Urinary bladder (tissue), 4 donors: Measurements from ENCODE around the gene PLEKHS1. TPM values are rescaled to one million over a fixed set of nuclear protein-coding genes. Genes with fewer than 3 reads are reported as not detected.
"Not testable (repeated sequence)": the region's sequence is repeated elsewhere in the genome, so short reads cannot be mapped to it uniquely, and the experiment has no call there.

Source experiments
- DNase-seq: peaks from one replicate; pipeline ENCODE4 v3.0.0-alpha.2; 2015; ENCODE audit errors: extremely low spot score
- H3K27ac ChIP-seq: one replicate; pipeline ENCODE4 v1.5.1; 2013; ENCODE audit warnings: low read depth, mild to moderate bottlenecking, moderate library complexity
- H3K36me3 ChIP-seq: one replicate; pipeline ENCODE4 v1.6.1; 2013; ENCODE audit warnings: mild to moderate bottlenecking, moderate library complexity; ENCODE audit not compliant: insufficient read depth
- H3K4me1 ChIP-seq: one replicate; pipeline ENCODE4 v1.6.1; 2013; ENCODE audit warnings: mild to moderate bottlenecking, moderate library complexity; ENCODE audit not compliant: insufficient read depth
- H3K4me3 ChIP-seq: one replicate; pipeline ENCODE4 v1.5.1; 2013; ENCODE audit warnings: low read depth, low read length
- WGBS: extraction: QIAGEN DNeasy Blood & Tissue Kit; methylation state at CpG from one replicate; pipeline ENCODE4 v1.1.7; 2013; 5-methylcytosine and 5-hydroxymethylcytosine counted together
- polyA plus RNA-seq: library from polyadenylated mRNA; stranded (reverse); fragments of 200-250 nt; gene quantifications from one replicate; pipeline ENCODE4 v1.2.3, GENCODE V29; 2013
- total RNA-seq: library from RNA; depleted of rRNA; stranded (reverse); fragments of >200 nt; gene quantifications from one replicate; pipeline ENCODE4 v1.2.3, GENCODE V29; 2014
- donor health status: healthy with polysubstance abuse.
- donor health status: healthy.

The PLEKHS1 gene
- total and polyA plus RNA-seq, 2 donors: 0.28 to 0.42 TPM

- H3K36me3 ChIP-seq: no peaks in the 10 kb centered on the region
- no peaks in the 10 kb centered on the region for H3K4me1 ChIP-seq
- DNase-seq: no peak
- whole genome bisulfite sequencing: 26% methylated on average over 9 of the region's 9 CpGs
- H3K27ac ChIP-seq: no peak overlapping the region
- no peak overlapping the region for H3K4me3 ChIP-seq
These were observed 37.2 kb downstream of the PLEKHS1 start for GRCh38 chr10:113788604-113789083.

DNA sequence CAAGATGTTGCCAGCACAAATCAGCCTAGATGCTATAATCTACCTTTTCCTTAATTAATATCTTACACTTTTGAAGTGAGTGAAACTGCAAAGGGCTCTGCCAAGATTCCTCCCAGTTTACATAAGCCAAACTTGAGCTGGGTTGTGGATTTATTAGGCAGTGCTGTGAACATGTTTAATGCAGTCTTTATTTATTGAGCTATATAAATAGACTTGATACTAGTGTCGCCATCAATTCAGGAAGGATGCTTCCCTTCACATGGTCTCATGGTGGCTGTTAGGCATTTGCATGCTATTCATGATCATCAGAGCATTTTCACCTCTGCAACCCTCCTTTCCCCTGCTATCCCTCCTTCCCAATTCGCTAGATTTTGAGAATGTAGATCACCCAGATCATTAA lies 40.2 kb downstream of the PLEKHS1 start:
- no peak overlapping the region for H3K27ac ChIP-seq
- 57% methylated on average over 2 of the region's 2 CpGs for WGBS
- H3K4me3 ChIP-seq: no peak overlapping the region
- H3K36me3 ChIP-seq: no peaks in the 10 kb centered on the region
- no peak for DNase-seq
- H3K4me1 ChIP-seq: no peaks in the 10 kb centered on the region

DNA sequence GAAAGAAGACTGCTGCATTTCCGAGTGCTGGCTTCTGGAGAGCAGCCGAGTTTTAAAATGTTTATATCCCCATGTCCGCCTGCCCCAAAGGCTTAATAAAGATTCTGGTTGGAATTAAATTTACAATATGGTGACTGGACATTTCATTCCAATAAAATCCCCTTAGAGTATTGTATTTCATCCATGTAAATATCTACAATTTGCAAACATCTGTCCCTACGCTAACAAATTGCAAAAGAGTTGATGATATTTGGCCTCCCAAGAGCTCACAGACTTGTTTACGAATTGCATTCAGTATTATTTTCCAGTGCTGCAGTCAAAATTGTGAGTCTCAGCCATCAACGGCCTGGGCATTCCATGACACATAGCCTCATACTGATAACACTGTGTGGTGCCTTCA lies 50.1 kb downstream of the PLEKHS1 start:
- Histone ChIP-seq H3K36me3 (no peaks in the 10 kb centered on the region), H3K4me3 (no peak overlapping the region), H3K27ac (no peak overlapping the region), H3K4me1 (no peaks in the 10 kb centered on the region)
- 42% methylated on average over 6 of the region's 6 CpGs for WGBS
- DNase-seq: no peak

- WGBS: 63% methylated on average over 4 of the region's 4 CpGs
- Histone ChIP-seq H3K27ac (no peak overlapping the region), H3K36me3 (no peaks in the 10 kb centered on the region), H3K4me3 (no peak overlapping the region), H3K4me1 (no peaks in the 10 kb centered on the region)
- no peak for DNase-seq
These were observed 51.5 kb downstream of the PLEKHS1 start for GRCh38 chr10:113802997-113803396.

GRCh38 chr10:113806503-113806902 lies 55.0 kb downstream of the PLEKHS1 start:
- DNase-seq: no peak
- Histone ChIP-seq H3K4me1 (no peaks in the 10 kb centered on the region), H3K4me3 (no peak overlapping the region), H3K36me3 (no peaks in the 10 kb centered on the region), H3K27ac (no peak overlapping the region)
- 98% methylated on average over 4 of the region's 4 CpGs for WGBS

GRCh38 chr10:113808168-113808567 lies 56.7 kb downstream of the PLEKHS1 start:
- H3K4me3 ChIP-seq: no peak overlapping the region
- WGBS: 95% methylated on average over 3 of the region's 3 CpGs
- H3K4me1 ChIP-seq: no peaks in the 10 kb centered on the region
- no peak for DNase-seq
- H3K27ac ChIP-seq: no peak overlapping the region
- H3K36me3 ChIP-seq: no peaks in the 10 kb centered on the region

DNA sequence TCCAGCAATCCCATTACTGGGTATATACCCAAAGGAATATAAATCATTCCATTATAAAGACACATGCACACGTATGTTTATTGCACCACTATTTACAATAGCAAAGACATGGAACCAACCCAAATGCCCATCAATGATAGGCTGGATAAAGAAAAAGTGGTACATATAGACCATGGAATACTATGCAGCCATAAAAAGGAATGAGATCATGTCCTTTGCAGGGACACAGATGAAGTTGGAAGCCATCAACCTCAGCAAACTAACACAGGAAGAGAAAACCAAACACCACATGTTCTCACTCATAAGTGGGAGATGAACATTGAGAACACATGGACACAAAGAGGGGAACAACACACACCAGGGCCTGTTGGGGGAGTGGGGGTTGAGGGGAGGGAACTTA lies 63.2 kb downstream of the PLEKHS1 start:
- not testable (repeated sequence) for H3K4me1 ChIP-seq, DNase-seq, H3K27ac ChIP-seq, H3K4me3 ChIP-seq, H3K36me3 ChIP-seq
- 90% methylated on average over 1 of the region's 1 CpG for WGBS

- no peaks in the 10 kb centered on the region for H3K36me3 ChIP-seq
- DNase-seq: no peak
- no peak overlapping the region for H3K4me3 ChIP-seq
- H3K4me1 ChIP-seq: no peaks in the 10 kb centered on the region
- WGBS: 90% methylated on average over 4 of the region's 4 CpGs
- no peak overlapping the region for H3K27ac ChIP-seq
These were observed 68.5 kb downstream of the PLEKHS1 start for GRCh38 chr10:113819989-113820388.

DNA sequence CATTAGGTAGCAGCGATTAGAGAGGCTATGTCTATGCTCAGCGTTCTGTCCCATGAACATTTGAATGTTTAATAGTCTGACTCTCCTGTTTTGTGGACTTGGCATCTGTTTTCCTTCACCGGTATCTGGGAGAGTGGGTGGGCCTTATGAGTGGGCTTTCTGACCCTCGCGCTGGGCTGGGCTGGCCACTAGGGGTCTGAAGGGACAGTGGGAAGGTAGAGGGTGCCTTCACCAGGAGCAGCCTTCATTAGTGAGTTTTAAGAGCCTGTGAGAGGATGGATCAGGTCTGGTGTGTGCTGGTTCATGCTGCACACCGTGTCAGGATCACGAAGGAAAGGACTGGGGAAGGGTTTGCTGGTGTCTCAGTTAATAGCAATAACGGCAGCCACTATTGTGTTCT lies 69.0 kb downstream of the PLEKHS1 start:
- 69% methylated on average over 8 of the region's 8 CpGs for WGBS
- no peak for DNase-seq
- Histone ChIP-seq H3K4me1 (no peaks in the 10 kb centered on the region), H3K4me3 (no peak overlapping the region), H3K36me3 (no peaks in the 10 kb centered on the region), H3K27ac (no peak overlapping the region)

GRCh38 chr10:113821306-113821705 lies 69.8 kb downstream of the PLEKHS1 start:
- WGBS: 94% methylated on average over 3 of the region's 3 CpGs
- H3K4me1 ChIP-seq, H3K27ac ChIP-seq, H3K4me3 ChIP-seq, DNase-seq, H3K36me3 ChIP-seq: not testable (repeated sequence)

DNA sequence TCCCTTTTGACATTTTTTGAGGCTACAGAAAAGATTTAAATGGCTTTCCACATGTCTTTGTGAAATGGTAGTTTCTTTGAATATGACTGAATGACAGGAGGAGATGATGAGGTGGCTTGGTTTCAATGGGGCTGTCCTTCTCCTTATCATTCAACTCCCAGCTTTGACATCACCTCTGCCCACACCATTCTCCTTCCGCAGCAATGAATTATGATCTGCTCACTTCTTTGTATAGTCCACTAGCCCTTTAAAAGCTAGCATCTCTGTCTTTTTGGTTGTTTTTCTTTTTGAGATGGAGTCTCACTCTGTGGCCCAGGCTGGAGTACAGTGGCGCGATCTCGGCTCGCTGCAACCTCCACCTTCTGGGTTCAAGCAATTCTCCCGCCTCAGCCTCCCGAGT lies 70.7 kb downstream of the PLEKHS1 start:
- Histone ChIP-seq H3K4me1 (no peaks in the 10 kb centered on the region), H3K27ac (no peak overlapping the region), H3K4me3 (no peak overlapping the region), H3K36me3 (no peaks in the 10 kb centered on the region)
- 99% methylated on average over 7 of the region's 7 CpGs for WGBS
- DNase-seq: no peak

- WGBS: 17% methylated on average over 4 of the region's 4 CpGs
- DNase-seq: peak; percentile 29
- Histone ChIP-seq H3K4me3 (no peak overlapping the region), H3K4me1 (no peaks in the 10 kb centered on the region), H3K36me3 (no peaks in the 10 kb centered on the region), H3K27ac (no peak overlapping the region)
These were observed 71.9 kb downstream of the PLEKHS1 start for GRCh38 chr10:113823389-113823788.

GRCh38 chr10:113825791-113826190 lies 74.3 kb downstream of the PLEKHS1 start:
- WGBS: 19% methylated on average over 2 of the region's 2 CpGs
- no peak overlapping the region for H3K27ac ChIP-seq
- H3K4me1 ChIP-seq: no peaks in the 10 kb centered on the region

DNA sequence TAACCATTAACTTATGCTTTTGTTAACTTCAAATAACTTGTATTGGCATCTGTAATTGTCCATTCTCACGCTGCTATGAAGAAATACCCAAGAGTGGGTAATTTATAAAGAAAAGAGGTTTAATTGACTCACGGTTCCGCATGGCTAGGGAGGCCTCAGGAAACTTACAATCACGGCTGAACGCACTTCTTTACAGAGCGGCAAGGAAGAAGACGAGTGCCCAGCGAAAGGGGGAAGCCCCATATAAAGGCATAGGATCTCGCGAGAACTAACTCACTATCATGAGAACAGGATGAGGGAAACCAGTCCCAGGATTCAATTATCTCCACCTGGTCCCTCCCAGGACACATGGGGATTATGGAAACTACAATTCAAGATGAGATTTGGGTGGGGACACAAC lies 77.1 kb downstream of the PLEKHS1 start:
- not testable (repeated sequence) for DNase-seq

More at GRCh38 chr10:113825791-113826190, 74.3 kb downstream of the PLEKHS1 start:
- no peak for DNase-seq
- H3K36me3 ChIP-seq: no peaks in the 10 kb centered on the region
- H3K4me3 ChIP-seq: no peak overlapping the region

More for the DNA sequence above, 77.1 kb downstream of the PLEKHS1 start:
- not testable (repeated sequence) for H3K27ac ChIP-seq, H3K4me3 ChIP-seq, H3K36me3 ChIP-seq, H3K4me1 ChIP-seq
- 97% methylated on average over 10 of the region's 10 CpGs for WGBS
